Prostate gland (tissue), 2 donors: Measurements from ENCODE around the gene PON1. TPM values are rescaled to one million over a fixed set of nuclear protein-coding genes. Genes with fewer than 3 reads are reported as not detected.

Experiments used
- DNase-seq: peaks from one replicate; pipeline ENCODE4 v3.0.0-alpha.2; 2019; ENCODE audit warnings: low spot score
- H3K27ac ChIP-seq, 2 donors: fragments of 200-600 bp; sonication (generic); 2 replicates each; pipeline ENCODE4 v1.5.1; 2017 to 2019
- H3K27me3 ChIP-seq: fragments of 200-600 bp; sonication (generic); replicated peaks from 2 replicates; pipeline ENCODE4 v1.5.1; 2019; ENCODE audit not compliant: insufficient read depth
- H3K36me3 ChIP-seq, 2 donors: fragments of 200-600 bp; sonication (generic); 1 replicate in 1 of 2; 2 replicates in 1 of 2; pipeline versions ENCODE4 v1.5.1 to v1.8.1; 2017 to 2019
- H3K4me1 ChIP-seq: fragments of 200-600 bp; sonication (generic); replicated peaks from 2 replicates; pipeline ENCODE4 v1.5.1; 2019
- H3K4me3 ChIP-seq, 2 donors: fragments of 200-600 bp; sonication (generic); 2 replicates each; pipeline ENCODE4 v1.5.1; 2017 to 2019
- H3K9me3 ChIP-seq: fragments of 200-600 bp; sonication (generic); 2 replicates; pipeline ENCODE4 v1.5.1; 2017
- CTCF ChIP-seq, 4 experiments: fragments of 200-600 bp in 2 of 4; fragments of 450-650 bp in 2 of 4; sonication (generic) in 2 of 4; IDR thresholded peaks; 1 replicate in 3 of 4; 2 replicates in 1 of 4; pipeline ENCODE4 v1.5.1; 2016 to 2019; ENCODE audit warnings: antibody characterized with exemption in 4 of 4, mild to moderate bottlenecking in 2 of 4, moderate library complexity in 2 of 4
- POLR2A ChIP-seq: fragments of 450-650 bp; IDR thresholded peaks from one replicate; pipeline ENCODE4 v1.6.1; 2016; ENCODE audit warnings: antibody characterized with exemption, mild to moderate bottlenecking
- POLR2AphosphoS5 ChIP-seq: sonication (generic); formaldehyde crosslinking; IDR thresholded peaks from one replicate; pipeline ENCODE4 v1.6.1; 2017; ENCODE audit warnings: antibody characterized with exemption
- WGBS: methylation state at CpG from one replicate; pipeline ENCODE4 v1.1.5; 2018; 5-methylcytosine and 5-hydroxymethylcytosine counted together
- intact Hi-C: fragments of 100-400 bp; cut with DNase I; formaldehyde crosslinking; loops from one replicate; pipeline ENCODE4 v1.14.2; 2022
- total RNA-seq, 2 donors: library from RNA; depleted of rRNA; stranded (reverse); fragments of >200 nt; gene quantifications; one replicate each; pipeline ENCODE4 v1.1.0, GENCODE V29; 2016

The PON1 gene
- total RNA-seq, 2 donors from 2014 or later, result 0.87 TPM; not detected in 1

- H3K27me3 ChIP-seq, result no peaks in the 10 kb centered on the region
- H3K4me1 ChIP-seq, result no peaks in the 10 kb centered on the region
- no peak for DNase-seq
- no peak for TF ChIP-seq CTCF (IDR thresholded peaks at IDR 0.05)
- TF ChIP-seq POLR2AphosphoS5, result no peak
- intact Hi-C loops, result no loop called here
- H3K36me3 ChIP-seq, result no peaks in the 10 kb centered on the region
- WGBS, result 36% methylated on average over 3 of the region's 3 CpGs
- no peaks in the 10 kb centered on the region for H3K9me3 ChIP-seq
- H3K4me3 ChIP-seq, result no peak overlapping the region
- no peak overlapping the region for H3K27ac ChIP-seq
These were observed 33.3 kb upstream of the PON1 start for GRCh38 chr7:95357623-95358022.

GRCh38 chr7:95342642-95343307 is 18.4 kb upstream of the PON1 start:
- no peaks in the 10 kb centered on the region for H3K4me1 ChIP-seq
- H3K27me3 ChIP-seq, result no peaks in the 10 kb centered on the region
- H3K27ac ChIP-seq, result no peak overlapping the region
- DNase-seq, result no peak
- H3K4me3 ChIP-seq, result no peak overlapping the region
- intact Hi-C loops, result no loop called here
- no peaks in the 10 kb centered on the region for H3K36me3 ChIP-seq
- no peak for TF ChIP-seq POLR2A
- no peak for TF ChIP-seq POLR2AphosphoS5
- TF ChIP-seq CTCF (IDR thresholded peaks at IDR 0.05), result no peak
- no peaks in the 10 kb centered on the region for H3K9me3 ChIP-seq
- 63% methylated on average over 4 of the region's 4 CpGs for WGBS

- no peaks in the 10 kb centered on the region for H3K9me3 ChIP-seq
- 92% methylated on average over 3 of the region's 3 CpGs for WGBS
- no peaks in the 10 kb centered on the region for H3K27me3 ChIP-seq
- TF ChIP-seq POLR2A (no peak), POLR2AphosphoS5 (no peak), CTCF (IDR thresholded peaks at IDR 0.05) (no peak)
- H3K27ac ChIP-seq, result no peak overlapping the region
- no peak for DNase-seq
- no peaks in the 10 kb centered on the region for H3K36me3 ChIP-seq
- H3K4me3 ChIP-seq, result no peak overlapping the region
- H3K4me1 ChIP-seq, result no peaks in the 10 kb centered on the region
- intact Hi-C loops, result no loop called here
These were observed 17.7 kb upstream of the PON1 start for GRCh38 chr7:95342029-95342428.

- Histone ChIP-seq H3K9me3 (no peaks in the 10 kb centered on the region), H3K27ac (no peak overlapping the region), H3K27me3 (no peaks in the 10 kb centered on the region), H3K4me3 (no peak overlapping the region), H3K4me1 (no peaks in the 10 kb centered on the region), H3K36me3 (no peaks in the 10 kb centered on the region)
- intact Hi-C loops, result no loop called here
- DNase-seq, result no peak
- no peak for TF ChIP-seq CTCF (IDR thresholded peaks at IDR 0.05)
- TF ChIP-seq POLR2A, result no peak
- TF ChIP-seq POLR2AphosphoS5, result no peak
- WGBS, result 81% methylated on average over 2 of the region's 2 CpGs
These were observed 16.2 kb upstream of the PON1 start for GRCh38 chr7:95340491-95340890.

GRCh38 chr7:95338832-95339231 is 14.5 kb upstream of the PON1 start:
- no peaks in the 10 kb centered on the region for H3K4me1 ChIP-seq
- H3K27me3 ChIP-seq, result no peaks in the 10 kb centered on the region
- H3K4me3 ChIP-seq, result no peak overlapping the region
- no peaks in the 10 kb centered on the region for H3K36me3 ChIP-seq
- H3K27ac ChIP-seq, result no peak overlapping the region
- 87% methylated on average over 3 of the region's 3 CpGs for WGBS
- no peak for DNase-seq
- intact Hi-C loops, result no loop called here
- no peaks in the 10 kb centered on the region for H3K9me3 ChIP-seq
- TF ChIP-seq POLR2AphosphoS5 (no peak), POLR2A (no peak), CTCF (IDR thresholded peaks at IDR 0.05) (no peak)
